A549 (cell line): ENCODE results near the gene REM1. TPM values are rescaled to one million over a fixed set of nuclear protein-coding genes. Genes with fewer than 3 reads are reported as not detected.

Source experiments
- ATAC-seq, 2 experiments: fragments of 200-7000 bp in 1 of 2; fragments of >200 bp in 1 of 2; cut with Nextera tagmentation in 1 of 2; cut with Tn5 transposase in 1 of 2; 3 replicates each; pipeline versions ENCODE4 v1.8.0 to v1.9.1; 2018 to 2020; ENCODE audit warnings: mild to moderate bottlenecking in 1 of 2, moderate library complexity in 1 of 2
- CTCF ChIA-PET: fragments of 300-600 bp; sonication (Branson Sonifier 250); formaldehyde crosslinking; extraction: SDS; loops from one replicate; lab custom pipeline; 2021; ENCODE audit warnings: antibody characterized with exemption, inconsistent platforms; lab: Yijun Ruan, JAX
- POLR2A ChIA-PET: fragments of 350-600 bp; formaldehyde crosslinking; extraction: SDS; loops from one replicate; lab custom pipeline; 2021; ENCODE audit warnings: antibody characterized with exemption, inconsistent platforms; lab: Yijun Ruan, JAX
- DNase-seq, 2 experiments: peaks; one replicate each; pipeline versions ENCODE4 v3.0.0 to v3.0.0-alpha.2; 2011 to 2016; ENCODE audit warnings: low read depth in 1 of 2, low spot score in 1 of 2
- FAIRE-seq: peaks from 2 replicates; lab custom pipeline; 2011; peaks lifted over from hg19 to GRCh38; lab: Jason Lieb, UNC
- H3K27ac ChIP-seq, 2 experiments: fragments of >200 bp; sonication (Bioruptor Twin); formaldehyde crosslinking; 3 replicates each; pipeline ENCODE4 v1.5.1; 2016 to 2017
- H3K4me1 ChIP-seq: fragments of >200 bp; sonication (Bioruptor Twin); formaldehyde crosslinking; 3 replicates; pipeline ENCODE4 v1.6.1; 2016
- H3K4me2 ChIP-seq: fragments of >200 bp; sonication (Bioruptor Twin); formaldehyde crosslinking; 3 replicates; pipeline ENCODE4 v1.6.1; 2016
- H3K4me3 ChIP-seq: fragments of >200 bp; sonication (Bioruptor Twin); formaldehyde crosslinking; 3 replicates; pipeline ENCODE4 v1.5.1; 2016
- H3K9me3 ChIP-seq: fragments of >200 bp; sonication (Bioruptor Twin); formaldehyde crosslinking; 3 replicates; pipeline ENCODE4 v1.6.1; 2016
- CEBPB ChIP-seq, 2 experiments: fragments of >200 bp in 1 of 2; sonication (Bioruptor Twin) in 1 of 2; formaldehyde crosslinking in 1 of 2; IDR thresholded peaks; 2 replicates each; pipeline ENCODE4 v1.6.1; 2012 to 2016
- CHD2 ChIP-seq: fragments of 150-350 bp; IDR thresholded peaks from 2 replicates; pipeline ENCODE4 v1.6.1; 2014; ENCODE audit warnings: low read length; ENCODE audit not compliant: partially characterized antibody
- ESRRA ChIP-seq: fragments of 150-350 bp; IDR thresholded peaks from 2 replicates; pipeline ENCODE4 v1.6.1; 2014; ENCODE audit warnings: mild to moderate bottlenecking, low read length, borderline replicate concordance
- FOSB ChIP-seq: fragments of 250-450 bp; sonication (Bioruptor Pico); IDR thresholded peaks from 2 replicates; pipeline ENCODE4 v1.5.0; 2020; ENCODE audit warnings: mild to moderate bottlenecking, moderate library complexity
- FOXS1 ChIP-seq: fragments of 250-450 bp; sonication (Bioruptor Pico); IDR thresholded peaks from 2 replicates; pipeline ENCODE4 v1.5.0; 2020; ENCODE audit warnings: mild to moderate bottlenecking, moderate library complexity
- HOXA7 ChIP-seq: fragments of 250-450 bp; sonication (Bioruptor Pico); IDR thresholded peaks from 2 replicates; pipeline ENCODE4 v1.5.0; 2020; ENCODE audit warnings: mild to moderate bottlenecking, moderate library complexity
- MAZ ChIP-seq: fragments of 150-350 bp; IDR thresholded peaks from 2 replicates; pipeline ENCODE4 v1.6.1; 2014; ENCODE audit warnings: antibody characterized with exemption, low read depth, low read length, borderline replicate concordance
- MYC ChIP-seq: IDR thresholded peaks from 2 replicates; pipeline ENCODE4 v1.6.1; 2012; ENCODE audit warnings: mild to moderate bottlenecking, inconsistent platforms, low read length, improper control_type of control experiment, borderline replicate concordance
- POLR2A ChIP-seq: IDR thresholded peaks from 2 replicates; pipeline ENCODE4 v1.6.1; 2012; ENCODE audit warnings: mild to moderate bottlenecking, low read length
- RCOR1 ChIP-seq: fragments of 150-350 bp; IDR thresholded peaks from 2 replicates; pipeline ENCODE4 v1.6.1; 2014; ENCODE audit warnings: antibody characterized with exemption, low read length, low read depth
- RNF2 ChIP-seq: fragments of 200-600 bp; sonication (generic); IDR thresholded peaks from 2 replicates; pipeline ENCODE4 v1.6.1; 2016; ENCODE audit warnings: low read depth, mild to moderate bottlenecking, antibody characterized with exemption, moderate library complexity, borderline replicate concordance
- SMC3 ChIP-seq: fragments of >200 bp; sonication (Bioruptor Twin); formaldehyde crosslinking; IDR thresholded peaks from 3 replicates; pipeline ENCODE4 v1.6.1; 2018; ENCODE audit warnings: inconsistent platforms
- ZSCAN20 ChIP-seq: fragments of 250-450 bp; sonication (Bioruptor Pico); IDR thresholded peaks from 2 replicates; pipeline ENCODE4 v1.8.0; 2022; ENCODE audit warnings: mild to moderate bottlenecking, moderate library complexity
- WGBS: methylation state at CpG from one replicate; pipeline ENCODE4 v1.1.6; 2017; ENCODE audit errors: missing lambda C conversion rate; 5-methylcytosine and 5-hydroxymethylcytosine counted together
- polyA plus RNA-seq, 4 experiments: library from polyadenylated mRNA; depleted of rRNA in 3 of 4; stranded (reverse); fragments of >200 nt; fragmentation: RNase III in 1 of 4; extraction: RNeasy Plus Mini Kit Qiagen cat#74134 plus additional on column Dnase treatment in 1 of 4; gene quantifications; 2 replicates in 3 of 4; 3 replicates in 1 of 4; pipeline ENCODE4 v1.2.3, GENCODE V29; 2011 to 2017
- TF ChIP-seq, protein P1 (sequence below): fragments of 250-450 bp; sonication (Bioruptor Pico); IDR thresholded peaks from 2 replicates; pipeline ENCODE4 v1.5.0; 2021; ENCODE audit warnings: mild to moderate bottlenecking, moderate library complexity, borderline replicate concordance
- TF ChIP-seq, protein P2 (sequence below): IDR thresholded peaks from 2 replicates; pipeline ENCODE4 v1.6.1; 2012; ENCODE audit warnings: low read depth, borderline replicate concordance
- TF ChIP-seq, protein P3 (sequence below): fragments of >200 bp; sonication (Bioruptor Twin); formaldehyde crosslinking; IDR thresholded peaks from 3 replicates; pipeline ENCODE4 v1.5.1; 2016
- TF ChIP-seq, protein P4 (sequence below): fragments of 450-650 bp; IDR thresholded peaks from 2 replicates; pipeline ENCODE4 v1.6.1; 2014; ENCODE audit warnings: antibody characterized with exemption
- TF ChIP-seq, protein P5 (sequence below): fragments of >200 bp; sonication (Bioruptor Twin); formaldehyde crosslinking; IDR thresholded peaks from 2 replicates; pipeline ENCODE4 v1.6.1; 2016

Gene REM1
- polyA plus RNA-seq, 2 of the 4 experiments (the other 2 are of a cell fraction): not detected

DNA sequence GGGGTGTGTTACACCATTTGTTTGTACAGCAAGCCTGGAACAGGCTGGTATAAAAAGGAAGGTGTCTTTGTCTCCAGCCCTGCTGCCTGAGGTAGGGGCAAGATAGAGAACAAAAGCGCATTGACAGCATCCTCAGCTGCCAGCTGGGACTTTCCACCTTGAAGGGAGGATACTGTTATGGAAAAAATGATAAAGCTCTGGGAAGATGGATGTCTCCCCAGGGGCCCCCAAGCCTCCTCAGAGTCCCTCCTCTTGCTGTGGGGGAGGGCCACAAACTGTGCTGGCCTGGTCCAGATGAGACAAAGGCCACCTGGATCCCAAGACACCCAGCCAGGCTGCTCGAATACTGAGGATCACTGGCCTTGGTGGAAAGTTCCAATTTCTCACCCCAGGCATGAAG, 13.0 kb downstream of the REM1 start (continued):
- TF ChIP-seq, protein P1, sequence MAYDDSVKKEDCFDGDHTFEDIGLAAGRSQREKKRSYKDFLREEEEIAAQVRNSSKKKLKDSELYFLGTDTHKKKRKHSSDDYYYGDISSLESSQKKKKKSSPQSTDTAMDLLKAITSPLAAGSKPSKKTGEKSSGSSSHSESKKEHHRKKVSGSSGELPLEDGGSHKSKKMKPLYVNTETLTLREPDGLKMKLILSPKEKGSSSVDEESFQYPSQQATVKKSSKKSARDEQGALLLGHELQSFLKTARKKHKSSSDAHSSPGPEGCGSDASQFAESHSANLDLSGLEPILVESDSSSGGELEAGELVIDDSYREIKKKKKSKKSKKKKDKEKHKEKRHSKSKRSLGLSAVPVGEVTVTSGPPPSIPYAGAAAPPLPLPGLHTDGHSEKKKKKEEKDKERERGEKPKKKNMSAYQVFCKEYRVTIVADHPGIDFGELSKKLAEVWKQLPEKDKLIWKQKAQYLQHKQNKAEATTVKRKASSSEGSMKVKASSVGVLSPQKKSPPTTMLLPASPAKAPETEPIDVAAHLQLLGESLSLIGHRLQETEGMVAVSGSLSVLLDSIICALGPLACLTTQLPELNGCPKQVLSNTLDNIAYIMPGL (CRISPR knock-in tag): no peak
- TF ChIP-seq ESRRA (no peak), MAZ (no peak)

DNA sequence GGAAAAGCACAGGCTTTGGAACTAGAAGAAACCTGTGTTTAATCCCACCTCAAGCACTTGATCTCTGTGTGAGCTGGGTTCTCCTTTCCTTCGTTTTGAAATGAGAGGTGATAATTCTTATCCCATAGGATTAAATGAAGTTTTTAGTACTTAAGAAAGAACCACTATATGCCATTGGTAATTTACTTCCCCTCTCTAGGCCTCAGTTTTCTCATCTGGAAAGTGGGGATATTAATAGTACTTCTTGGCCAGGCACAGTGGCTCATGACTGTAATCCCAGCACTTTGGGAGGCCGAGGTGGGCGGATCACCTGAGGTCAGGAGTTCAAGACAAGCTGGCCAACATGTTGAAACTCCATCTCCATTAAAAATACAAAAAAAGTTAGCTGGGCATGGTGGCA, 14.1 kb downstream of the REM1 start:
- H3K4me2 ChIP-seq: no peak overlapping the region
- H3K4me1 ChIP-seq: no peaks in the 10 kb centered on the region
- H3K27ac ChIP-seq: no peak overlapping the region
- H3K9me3 ChIP-seq: no peaks in the 10 kb centered on the region
- WGBS: 59% methylated on average over 3 of the region's 3 CpGs
- DNase-seq: no peak
- no peak for TF ChIP-seq FOXS1
- TF ChIP-seq, protein P2, sequence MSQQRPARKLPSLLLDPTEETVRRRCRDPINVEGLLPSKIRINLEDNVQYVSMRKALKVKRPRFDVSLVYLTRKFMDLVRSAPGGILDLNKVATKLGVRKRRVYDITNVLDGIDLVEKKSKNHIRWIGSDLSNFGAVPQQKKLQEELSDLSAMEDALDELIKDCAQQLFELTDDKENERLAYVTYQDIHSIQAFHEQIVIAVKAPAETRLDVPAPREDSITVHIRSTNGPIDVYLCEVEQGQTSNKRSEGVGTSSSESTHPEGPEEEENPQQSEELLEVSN: no peak
- no peak for TF ChIP-seq CHD2
- no peak for TF ChIP-seq RCOR1
- TF ChIP-seq MYC: no peak
- no peak for TF ChIP-seq ZSCAN20 (CRISPR knock-in tag)
- no peak overlapping the region for H3K4me3 ChIP-seq
- ATAC-seq: no peak
- FAIRE-seq: no peak
- ChIA-PET POLR2A (no interaction called here), CTCF (interaction anchor here (1.6 to 6.9 kb wide), 4 partner anchors 8 to 30 kb away, joined by 4 to 53 read pairs (median 11); partner anchors contain the start of gene HM13)

DNA sequence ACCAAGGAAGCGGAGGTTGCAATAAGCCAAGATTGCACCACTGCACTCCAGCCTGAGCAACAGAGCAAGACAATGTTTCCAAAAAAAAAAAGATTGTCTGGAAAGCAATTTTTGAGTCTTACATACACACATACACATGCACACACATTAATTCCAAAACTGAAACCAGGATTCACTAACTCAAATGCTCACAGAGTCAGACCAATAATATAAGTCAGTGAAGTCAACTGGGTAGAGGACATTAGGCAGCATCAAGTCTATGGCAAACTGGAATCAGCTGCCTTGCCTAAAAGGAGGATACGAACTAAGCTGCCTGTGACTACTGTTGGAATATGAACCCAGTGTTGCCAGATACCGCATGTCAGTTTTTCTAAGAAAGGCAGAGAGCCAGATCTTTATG, 15.7 kb downstream of the REM1 start:
- no peak for ATAC-seq
- no peak for FAIRE-seq
- POLR2A ChIA-PET: no interaction called here

DNA sequence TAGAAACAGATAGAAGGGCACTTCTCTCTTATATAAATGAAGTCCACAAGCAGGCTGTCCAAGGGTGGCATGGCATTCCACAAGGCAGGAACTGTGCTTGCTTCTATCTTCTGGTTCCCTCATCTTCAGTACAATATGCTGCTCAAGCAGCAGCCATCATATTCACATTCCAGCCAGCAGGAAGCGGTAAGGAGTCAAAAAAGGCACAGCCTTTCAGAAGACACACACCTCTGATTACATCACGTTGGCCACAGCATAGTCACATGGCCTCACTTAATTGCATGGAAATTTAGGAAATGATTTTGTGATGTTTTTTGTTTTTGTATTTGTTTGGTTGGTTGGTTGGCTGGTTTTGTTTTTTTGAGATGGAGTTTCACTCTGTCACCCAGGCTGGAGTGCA, 19.0 kb downstream of the REM1 start:
- 38% methylated on average over 2 of the region's 2 CpGs for WGBS
- H3K27ac ChIP-seq: no peak overlapping the region
- no peaks in the 10 kb centered on the region for H3K4me1 ChIP-seq
- ATAC-seq (peak; percentile 61 to 78; a peak in 4 of 6 replicates), DNase-seq (peak; percentile 43 to 61), FAIRE-seq (no peak)
- ChIA-PET POLR2A (no interaction called here), CTCF (interaction anchor here (1.2 to 2.5 kb wide), 2 partner anchors 8 to 9 kb away, joined by 5 to 17 read pairs; no protein-coding TSS in a partner anchor)
- H3K9me3 ChIP-seq: no peaks in the 10 kb centered on the region
- no peak overlapping the region for H3K4me2 ChIP-seq
- TF ChIP-seq, protein P3, sequence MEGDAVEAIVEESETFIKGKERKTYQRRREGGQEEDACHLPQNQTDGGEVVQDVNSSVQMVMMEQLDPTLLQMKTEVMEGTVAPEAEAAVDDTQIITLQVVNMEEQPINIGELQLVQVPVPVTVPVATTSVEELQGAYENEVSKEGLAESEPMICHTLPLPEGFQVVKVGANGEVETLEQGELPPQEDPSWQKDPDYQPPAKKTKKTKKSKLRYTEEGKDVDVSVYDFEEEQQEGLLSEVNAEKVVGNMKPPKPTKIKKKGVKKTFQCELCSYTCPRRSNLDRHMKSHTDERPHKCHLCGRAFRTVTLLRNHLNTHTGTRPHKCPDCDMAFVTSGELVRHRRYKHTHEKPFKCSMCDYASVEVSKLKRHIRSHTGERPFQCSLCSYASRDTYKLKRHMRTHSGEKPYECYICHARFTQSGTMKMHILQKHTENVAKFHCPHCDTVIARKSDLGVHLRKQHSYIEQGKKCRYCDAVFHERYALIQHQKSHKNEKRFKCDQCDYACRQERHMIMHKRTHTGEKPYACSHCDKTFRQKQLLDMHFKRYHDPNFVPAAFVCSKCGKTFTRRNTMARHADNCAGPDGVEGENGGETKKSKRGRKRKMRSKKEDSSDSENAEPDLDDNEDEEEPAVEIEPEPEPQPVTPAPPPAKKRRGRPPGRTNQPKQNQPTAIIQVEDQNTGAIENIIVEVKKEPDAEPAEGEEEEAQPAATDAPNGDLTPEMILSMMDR: peak; percentile 21; the same call in 1 of the 3 replicates
- TF ChIP-seq, protein P4, sequence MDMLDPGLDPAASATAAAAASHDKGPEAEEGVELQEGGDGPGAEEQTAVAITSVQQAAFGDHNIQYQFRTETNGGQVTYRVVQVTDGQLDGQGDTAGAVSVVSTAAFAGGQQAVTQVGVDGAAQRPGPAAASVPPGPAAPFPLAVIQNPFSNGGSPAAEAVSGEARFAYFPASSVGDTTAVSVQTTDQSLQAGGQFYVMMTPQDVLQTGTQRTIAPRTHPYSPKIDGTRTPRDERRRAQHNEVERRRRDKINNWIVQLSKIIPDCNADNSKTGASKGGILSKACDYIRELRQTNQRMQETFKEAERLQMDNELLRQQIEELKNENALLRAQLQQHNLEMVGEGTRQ: 0 out of 2 replicates have a peak, but pooled peaks have one; percentile 28
- TF ChIP-seq FOSB (CRISPR knock-in tag) (no peak), HOXA7 (CRISPR knock-in tag) (no peak)
- TF ChIP-seq, all 56 proteins: peak for 2
- H3K4me3 ChIP-seq: no peak overlapping the region

More for the DNA sequence above, 15.7 kb downstream of the REM1 start:
- no peak overlapping the region for H3K4me3 ChIP-seq
- TF ChIP-seq, protein P5, sequence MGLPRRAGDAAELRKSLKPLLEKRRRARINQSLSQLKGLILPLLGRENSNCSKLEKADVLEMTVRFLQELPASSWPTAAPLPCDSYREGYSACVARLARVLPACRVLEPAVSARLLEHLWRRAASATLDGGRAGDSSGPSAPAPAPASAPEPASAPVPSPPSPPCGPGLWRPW: no peak
- TF ChIP-seq CEBPB (IDR thresholded peaks at IDR 0.05) (no peak), POLR2A (no peak), SMC3 (no peak), HOXA7 (CRISPR knock-in tag) (no peak), RNF2 (no peak)
- TF ChIP-seq, protein P3: no peak
- H3K27ac ChIP-seq: no peak overlapping the region
- CTCF ChIA-PET: interaction anchor here (2.6 to 6.9 kb wide), 3 partner anchors 10 to 32 kb away, joined by 11 to 53 read pairs (median 11); no protein-coding TSS in a partner anchor
- H3K9me3 ChIP-seq: no peaks in the 10 kb centered on the region
- no peak for DNase-seq
- 90% methylated on average over 3 of the region's 3 CpGs for WGBS
- no peak overlapping the region for H3K4me2 ChIP-seq
- no peaks in the 10 kb centered on the region for H3K4me1 ChIP-seq
